ENCODE results near the gene WDPCP.
"Not testable (repeated sequence)": the region's sequence is repeated elsewhere in the genome, so short reads cannot be mapped to it uniquely, and the experiment has no call there.

WDPCP gene

DNA sequence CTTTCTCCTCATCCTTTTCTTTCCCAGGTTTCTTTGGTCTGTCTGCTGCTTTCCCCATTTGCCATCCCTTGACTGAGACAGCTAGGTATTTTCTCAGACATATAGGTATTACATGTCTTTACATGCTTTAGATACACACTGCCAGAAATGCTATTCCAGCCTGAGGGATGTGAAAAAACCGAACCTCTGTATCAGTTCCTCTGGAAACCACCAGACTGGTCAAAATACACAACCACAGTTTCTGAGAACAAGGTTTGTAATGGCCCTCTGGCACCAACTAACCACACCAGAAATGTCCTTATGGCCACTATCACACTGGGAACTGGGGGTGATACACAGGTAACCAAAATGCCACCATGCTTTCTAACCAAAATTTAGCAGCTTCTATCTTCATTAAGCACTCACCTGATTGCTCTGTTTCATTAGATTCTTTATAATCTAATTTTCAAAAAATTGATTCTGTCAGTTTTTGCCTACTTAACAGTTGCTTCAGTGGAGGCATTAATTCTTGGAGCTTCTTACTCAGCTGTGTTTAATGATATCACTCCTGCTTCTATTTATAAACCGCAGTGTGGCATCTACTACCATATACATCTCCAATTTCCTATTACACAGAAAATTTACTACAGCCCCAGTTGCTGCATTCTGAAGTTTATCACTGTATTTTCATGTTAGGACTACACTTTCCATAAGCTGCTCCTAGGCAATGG, 243.5 kb downstream of the WDPCP start:
- no peak for DNase-seq

DNA sequence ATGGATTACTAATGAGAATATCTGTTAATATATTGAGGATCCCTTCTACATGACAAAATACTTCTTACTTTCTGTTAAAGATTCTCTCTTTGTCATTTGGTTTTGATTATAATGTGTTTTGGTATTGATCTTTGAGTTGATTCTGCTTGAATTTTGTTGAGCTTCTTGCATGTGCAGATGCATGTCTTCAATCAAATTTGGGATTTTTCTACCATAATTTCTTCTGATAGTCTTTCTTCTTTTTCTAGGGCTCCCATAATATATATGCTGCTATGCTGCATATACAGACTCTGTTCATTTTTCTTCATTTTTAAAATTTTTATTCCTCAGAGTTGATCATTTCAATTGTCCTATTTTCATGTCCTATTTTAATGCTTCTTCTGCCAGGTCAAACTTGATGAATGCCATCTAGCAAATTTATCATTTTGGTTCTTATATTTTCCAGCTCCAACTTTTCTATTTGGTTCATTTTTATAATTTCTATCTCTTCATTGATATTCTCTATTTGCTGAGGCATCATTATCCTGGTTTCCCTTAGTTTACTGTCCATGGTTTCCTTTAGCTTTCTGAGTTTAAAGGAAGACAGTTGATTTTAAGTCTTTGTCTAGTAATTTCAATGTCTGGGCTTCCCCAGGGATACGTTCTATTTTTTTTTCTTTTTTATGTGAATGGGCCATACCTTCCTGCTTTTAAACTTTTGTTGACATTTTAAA, 244.7 kb downstream of the WDPCP start:
- no peak for DNase-seq

DNA sequence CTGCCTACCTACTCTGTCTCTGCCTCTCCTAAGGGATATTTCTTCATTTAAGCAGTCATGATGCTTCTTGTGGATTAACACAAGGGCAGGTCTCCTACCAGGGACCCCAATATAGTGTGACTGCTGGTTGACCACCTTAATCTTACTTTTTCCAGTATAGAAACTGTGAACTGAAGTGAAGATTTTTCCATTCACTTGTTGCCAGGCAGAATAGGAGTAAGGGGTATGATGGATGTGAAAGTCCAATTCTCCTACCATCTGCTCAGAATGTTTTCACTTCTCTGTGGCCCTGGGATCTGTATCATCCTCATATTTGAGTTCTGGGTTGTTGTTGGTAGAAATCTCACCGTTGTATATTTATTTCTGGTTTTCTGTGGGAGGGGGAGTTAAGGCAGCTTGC, 247.8 kb downstream of the WDPCP start:
- DNase-seq, result no peak

DNA sequence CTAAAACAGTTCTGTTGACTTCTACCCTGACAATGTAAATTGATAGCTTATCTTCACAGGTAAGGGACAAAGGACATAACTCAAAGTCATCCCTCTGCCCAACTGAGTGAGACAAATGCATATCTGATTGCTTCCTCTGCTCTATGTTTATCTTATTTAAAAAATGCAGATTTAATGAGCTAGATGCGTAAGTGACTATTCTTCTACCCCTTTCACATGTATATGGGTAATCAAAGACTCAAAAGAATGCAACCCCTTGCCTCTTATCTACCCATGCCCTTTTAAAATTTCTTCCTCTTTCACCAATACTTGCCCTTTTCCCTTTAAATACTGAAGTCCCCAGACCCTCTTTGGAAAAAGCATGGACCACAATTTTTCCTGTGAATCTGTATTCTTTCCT, 253.4 kb downstream of the WDPCP start:
- DNase-seq, result no peak

DNA sequence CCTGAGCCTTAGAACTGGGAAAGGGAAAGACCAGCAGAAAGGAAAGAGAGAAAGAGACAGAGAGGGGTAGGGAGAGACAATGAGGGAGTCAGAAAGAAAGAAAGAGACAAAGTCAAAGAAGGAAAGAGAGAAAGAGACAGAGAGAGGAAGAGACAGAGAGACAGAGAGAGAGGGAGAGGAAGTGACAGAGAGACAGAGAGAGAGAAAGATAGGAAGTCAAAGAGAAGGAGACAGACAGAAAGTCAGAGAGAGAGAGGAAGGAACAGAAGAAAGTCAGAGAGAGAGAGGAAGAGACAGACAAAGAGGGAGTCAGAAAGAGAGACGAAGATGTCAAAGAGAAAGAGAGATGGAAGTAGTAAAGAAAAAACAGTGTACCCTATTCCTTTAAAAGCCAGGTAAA, 261.8 kb downstream of the WDPCP start:
- DNase-seq, result no peak

DNA sequence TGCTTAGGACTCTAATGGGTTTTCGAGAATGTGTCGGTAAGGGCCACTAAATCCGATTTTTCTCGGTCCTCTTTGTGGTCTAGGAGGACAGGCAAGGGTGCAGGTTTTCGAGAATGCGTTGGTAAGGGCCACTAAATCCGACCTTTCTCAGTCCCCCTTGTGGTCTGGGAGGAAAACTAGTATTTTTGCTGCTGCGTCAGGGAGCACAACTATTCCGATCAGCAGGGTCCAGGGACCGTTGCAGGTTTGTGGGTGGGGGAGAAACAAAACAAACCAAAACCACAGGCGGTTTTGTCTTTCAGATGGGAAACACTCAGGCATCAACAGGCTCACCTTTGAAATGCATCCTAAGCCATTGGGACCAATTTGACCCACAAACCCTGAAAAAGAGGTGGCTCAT, 264.6 kb downstream of the WDPCP start:
- not testable (repeated sequence) for DNase-seq

DNA sequence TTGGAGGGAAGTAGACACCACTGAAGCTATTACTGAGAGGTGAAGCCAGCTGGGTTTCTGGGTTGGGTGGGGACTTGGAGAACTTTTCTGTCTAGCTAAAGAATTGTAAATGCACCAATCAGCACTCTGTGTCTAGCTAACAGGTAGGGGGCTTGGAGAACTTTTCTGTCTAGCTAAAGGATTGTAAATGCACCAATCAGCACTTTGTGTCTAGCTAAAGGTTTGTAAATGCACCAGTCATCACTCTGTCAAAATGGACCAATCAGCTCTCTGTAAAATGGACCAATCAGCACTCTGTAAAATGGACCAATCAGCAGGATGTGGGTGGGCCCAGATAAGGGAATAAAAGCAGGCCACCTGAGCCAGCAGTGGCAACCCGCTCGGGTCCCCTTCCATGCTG, 266.3 kb downstream of the WDPCP start:
- not testable (repeated sequence) for DNase-seq

DNA sequence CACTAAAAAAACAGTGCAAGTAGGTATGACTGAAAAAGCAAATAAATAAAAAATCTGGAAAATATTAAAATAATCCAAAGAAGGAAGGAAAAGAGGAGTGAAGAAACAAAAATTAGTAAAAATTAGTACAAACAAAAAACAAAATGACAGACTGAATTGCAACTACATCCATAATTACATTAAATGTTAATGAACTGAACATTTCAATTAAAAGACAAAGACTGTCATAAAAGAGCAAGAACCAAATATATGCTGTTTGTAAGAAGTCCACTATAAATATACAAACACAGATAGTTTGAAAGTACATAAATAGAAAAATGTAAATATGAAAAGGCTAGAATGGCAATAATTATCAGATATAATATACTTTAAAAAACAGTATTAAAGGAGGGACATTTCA, 267.6 kb downstream of the WDPCP start:
- no peak for DNase-seq

DNA sequence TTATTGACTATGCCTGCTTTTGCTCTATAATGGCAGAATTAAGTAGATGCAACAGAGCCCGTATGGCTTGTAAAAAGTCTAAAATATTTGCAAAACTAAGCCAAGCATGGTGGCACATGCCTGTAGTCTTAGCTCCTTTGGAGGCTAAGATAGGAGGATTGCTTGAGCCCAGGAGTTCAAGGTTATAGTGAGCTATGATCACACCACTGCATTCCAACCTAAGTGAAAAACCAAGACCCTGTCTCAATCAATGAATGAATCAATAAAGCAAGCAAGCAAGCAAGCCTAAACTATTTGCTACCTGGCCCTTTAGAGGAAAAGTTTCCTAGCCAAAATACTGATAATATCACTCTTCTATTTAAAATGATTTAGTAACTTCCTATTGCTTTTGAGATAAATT, 277.7 kb downstream of the WDPCP start:
- no peak for DNase-seq

DNA sequence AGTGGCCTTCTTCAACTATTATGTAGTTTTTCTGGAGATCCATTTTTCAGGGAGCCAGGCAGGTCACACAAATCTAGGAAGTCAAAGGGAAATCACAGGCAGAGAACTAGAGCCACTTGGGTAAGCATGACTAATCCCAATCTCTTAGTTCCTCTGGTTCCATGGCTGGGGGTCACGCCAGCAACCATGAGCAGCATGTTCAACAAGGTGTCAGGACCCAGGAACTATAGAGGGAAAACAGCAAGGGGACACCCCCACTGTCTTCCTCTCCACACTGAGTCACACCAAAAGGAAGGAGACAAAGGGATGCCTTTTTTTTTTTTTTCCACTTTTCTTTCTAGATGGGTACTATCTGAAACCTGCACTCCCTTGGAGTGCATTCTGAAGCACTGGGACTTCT, 286.8 kb downstream of the WDPCP start:
- DNase-seq, result no peak

DNA sequence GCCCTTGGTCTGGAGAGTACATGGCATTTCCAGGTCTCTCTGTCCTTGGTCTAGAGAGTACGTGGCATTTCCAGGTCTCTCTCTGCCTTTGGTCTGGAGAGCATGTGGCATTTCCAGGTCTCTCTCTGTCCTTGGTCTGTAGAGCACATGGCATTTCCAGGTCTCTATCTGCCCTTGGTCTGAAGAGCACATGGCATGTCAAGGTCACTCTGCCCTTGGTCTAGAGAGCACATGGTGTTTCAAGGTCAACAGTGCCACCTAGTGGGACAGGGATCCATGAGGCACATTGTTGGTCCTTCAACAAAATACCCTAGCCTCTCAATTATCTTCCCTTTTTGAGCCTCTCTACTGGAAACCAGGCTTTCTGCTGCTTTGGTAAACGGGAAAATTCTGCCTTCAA, 287.4 kb downstream of the WDPCP start:
- no peak for DNase-seq

DNA sequence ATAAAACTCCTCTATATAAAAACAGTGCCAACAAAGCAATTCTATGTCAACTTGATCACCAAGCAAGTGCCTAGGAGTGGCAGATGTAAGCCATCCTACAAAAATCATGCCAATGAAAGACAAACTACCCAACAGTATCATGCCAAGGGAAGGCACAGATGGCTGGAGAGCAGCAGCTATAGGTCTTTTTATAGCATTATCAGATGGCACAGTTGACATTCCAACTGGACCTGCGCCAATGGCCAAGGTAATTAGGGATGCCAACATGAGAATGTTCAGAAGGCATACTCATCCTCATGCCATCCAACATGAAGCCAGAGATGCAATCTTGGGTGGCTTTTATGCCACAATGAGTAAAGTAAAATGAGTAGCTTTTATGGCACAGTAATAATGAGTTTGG, 300.3 kb downstream of the WDPCP start:
- DNase-seq, result no peak

DNA sequence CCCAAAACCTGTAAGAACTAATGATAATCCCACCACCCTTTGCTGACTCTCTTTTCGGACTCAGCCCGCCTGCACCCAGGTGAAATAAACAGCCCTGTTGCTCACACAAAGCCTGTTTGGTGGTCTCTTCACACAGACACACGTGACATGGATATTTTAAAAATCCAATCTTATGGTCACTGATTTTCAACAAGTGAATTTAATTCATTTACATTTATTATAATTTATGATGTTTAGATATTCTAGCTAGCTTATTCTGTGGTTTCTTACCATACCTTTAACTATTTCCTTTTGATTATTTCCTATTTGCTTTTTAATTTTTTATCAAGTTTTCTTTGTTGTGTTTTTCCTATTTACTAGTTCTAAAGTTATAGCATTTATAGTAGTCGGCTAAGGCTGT, 301.8 kb downstream of the WDPCP start:
- DNase-seq, result not testable (repeated sequence)

DNA sequence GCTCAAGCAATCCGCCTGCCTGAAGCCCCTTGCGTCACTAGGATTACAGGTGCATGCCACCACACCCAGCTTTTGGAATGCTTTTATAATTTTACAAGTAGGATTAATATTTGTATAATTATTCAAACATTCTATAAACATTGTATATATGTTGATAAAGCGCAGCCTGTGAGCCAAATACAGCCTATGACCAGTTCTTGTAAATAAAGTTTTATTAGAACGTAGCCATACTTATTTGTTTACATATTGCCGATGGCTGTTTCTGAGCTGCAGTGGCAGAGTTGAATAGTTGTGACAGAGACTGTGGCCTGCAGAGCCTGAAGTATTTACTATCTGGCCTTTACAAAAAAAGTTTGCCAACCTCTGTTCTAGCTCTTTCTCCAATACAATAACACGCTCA, 305.0 kb downstream of the WDPCP start:
- no peak for DNase-seq

DNA sequence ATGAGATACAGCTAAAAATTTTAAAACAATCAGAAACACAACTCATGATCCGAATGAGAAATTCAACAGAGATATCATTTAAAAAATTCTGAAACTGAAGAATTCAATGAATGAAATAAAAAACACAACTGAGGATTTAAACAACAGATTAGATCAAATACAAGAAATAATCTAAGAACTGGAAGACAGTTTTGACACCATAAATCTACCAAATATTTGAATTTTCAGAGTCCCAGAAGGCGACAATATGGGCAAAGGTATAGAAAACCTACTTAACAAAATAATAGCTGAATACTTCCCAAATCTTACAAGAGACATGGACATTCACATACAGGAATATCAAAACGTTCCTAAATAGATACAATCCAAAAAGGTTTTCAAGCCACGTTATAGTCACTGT, 315.7 kb downstream of the WDPCP start:
- DNase-seq, result no peak

DNA sequence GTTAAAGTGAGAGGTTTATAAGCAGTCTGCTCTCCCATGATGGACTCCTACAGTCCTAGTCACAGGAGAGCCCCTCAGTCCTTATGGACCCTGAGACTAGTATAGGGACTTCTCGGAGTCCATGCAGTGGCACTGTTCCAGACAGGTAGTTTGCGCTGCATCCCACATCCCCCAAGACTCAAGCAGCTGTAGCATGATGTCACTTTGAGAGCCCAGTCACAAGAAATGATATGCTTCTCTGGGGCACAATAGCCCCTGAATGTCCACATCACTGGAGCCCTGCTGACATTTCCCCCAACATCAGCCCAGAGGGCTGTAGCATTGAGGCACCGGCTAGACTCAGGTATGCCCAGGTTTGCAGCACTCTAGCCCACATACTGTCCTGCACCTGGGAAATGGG, 317.6 kb downstream of the WDPCP start:
- no peak for DNase-seq

DNA sequence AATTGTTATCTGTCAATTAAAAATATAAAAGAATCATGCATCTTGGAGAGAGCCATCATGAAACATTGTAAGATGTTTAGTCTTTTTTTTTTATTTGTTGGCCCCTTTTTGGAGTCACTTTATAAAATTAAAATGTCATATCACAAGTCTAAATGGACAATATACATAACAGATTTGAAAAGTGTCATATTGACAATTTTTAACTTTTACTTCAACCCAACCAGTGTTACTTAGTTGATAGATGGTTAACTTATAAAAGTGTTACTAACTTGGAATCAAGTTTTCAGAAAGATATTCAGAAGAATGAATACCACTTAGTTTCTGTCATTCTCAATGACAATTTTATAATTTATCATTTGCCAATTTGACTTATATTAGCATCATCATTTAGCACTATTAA, 319.3 kb downstream of the WDPCP start:
- no peak for DNase-seq

DNA sequence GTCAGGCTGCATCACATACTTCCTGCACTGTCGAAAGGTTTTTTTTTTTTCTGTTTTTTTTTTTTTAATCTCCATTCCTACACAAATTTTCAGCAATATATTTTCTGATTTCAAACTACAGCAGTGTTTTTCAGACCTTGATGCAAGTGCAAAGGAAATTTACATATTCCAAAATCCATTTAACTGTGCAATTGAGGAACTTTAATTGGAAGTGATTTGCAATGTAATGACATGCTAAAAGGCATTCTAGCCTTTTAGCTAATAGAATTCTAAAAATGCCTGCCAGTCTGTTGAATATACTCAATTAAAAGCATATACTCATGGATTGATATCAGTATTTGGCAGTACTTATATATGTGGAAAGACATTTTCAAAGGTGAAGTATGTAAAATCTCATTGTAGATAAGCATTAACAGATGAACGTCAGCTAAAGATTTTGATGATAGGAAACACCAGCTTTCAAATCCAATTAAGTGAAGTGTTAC, 327.1 kb downstream of the WDPCP start:
- DNase-seq, result no peak

DNA sequence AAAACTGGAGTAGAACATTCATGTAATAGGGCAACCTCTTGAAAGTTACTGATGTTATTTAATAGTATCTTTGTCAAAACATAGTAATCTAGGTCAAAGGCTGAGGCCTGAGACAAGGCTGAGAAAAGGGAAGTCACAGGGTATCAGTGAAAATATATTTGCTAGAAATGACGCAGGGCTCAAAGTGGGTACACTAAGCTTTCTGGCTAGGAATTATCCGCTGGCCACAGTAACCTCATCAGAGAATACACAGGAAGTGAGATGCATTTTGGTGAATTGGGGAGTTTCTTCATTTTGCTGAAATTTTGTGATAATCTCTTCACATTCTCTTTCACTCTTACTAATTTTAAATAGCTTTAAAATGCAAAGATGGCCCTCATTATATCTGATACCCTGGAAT, 330.8 kb downstream of the WDPCP start:
- no peak for DNase-seq

DNA sequence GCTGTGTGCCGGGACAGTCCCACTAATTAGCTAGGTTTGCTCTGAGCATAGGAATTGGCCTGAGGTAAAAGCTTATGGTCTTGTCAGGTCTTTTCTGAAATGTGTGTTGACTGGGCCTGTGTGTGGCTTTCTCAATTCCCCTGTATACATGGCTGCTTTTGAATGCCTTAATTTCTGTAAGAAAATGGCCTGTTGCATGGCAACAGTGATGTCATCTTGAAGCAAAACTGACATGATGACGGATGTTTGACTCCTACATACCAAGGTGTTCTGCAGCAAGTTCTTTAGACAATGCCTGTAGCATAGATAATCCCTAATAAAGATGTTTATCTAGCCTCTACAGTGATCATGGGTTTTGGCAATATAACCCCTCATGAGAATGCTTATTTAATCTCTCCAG, 339.1 kb downstream of the WDPCP start:
- DNase-seq, result no peak

DNA sequence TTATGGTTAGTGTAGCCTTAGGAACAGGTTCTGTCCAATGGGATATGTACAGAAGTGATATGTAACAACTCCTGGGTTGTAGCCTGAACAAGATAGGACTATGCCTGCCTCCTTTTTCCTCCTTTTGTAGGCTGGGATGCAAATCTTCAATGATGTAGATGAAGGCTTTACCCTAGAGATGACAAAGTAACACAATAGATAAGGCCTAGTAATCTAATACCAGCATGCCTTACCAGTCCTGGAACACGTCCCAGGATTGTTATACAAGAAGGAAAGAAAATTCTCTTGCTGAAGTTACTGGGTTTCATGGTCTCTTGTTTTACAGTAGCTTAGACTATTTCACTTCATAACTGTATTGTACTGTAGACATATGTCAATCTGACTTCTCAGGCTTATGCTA, 345.5 kb downstream of the WDPCP start:
- DNase-seq, result no peak

DNA sequence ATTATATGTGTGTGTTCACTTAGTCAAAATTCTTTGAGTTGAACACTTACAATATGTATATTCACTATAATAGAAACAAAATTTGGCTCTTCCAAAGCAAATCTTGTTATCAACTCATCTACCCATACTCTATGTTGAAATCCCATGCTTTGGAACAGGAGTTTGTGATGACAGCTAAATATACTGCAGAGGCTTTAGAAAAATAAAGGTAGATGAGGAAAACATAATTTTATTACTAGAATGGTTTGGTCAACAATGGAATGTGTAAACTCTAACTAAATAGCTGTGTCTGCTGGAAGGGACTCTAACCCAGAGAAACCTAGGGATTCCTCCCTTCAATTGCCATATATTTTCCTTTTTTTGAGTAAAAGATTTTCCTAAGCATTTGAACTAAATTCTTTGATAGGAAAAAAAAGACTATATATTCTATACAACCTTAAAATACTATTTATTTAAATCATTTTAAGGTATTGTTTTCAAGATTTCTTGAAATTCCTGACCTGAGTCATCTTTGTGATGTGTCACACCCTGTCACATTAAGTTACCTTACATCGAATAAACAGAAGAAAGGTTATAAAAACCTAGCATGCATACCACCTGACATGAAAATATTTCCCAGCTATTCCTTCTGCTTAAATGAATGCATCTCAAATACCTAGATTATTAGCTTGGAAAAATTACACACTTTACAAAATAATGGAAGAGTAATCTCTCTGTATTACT, 362.2 kb downstream of the WDPCP start:
- no peak for DNase-seq

DNA sequence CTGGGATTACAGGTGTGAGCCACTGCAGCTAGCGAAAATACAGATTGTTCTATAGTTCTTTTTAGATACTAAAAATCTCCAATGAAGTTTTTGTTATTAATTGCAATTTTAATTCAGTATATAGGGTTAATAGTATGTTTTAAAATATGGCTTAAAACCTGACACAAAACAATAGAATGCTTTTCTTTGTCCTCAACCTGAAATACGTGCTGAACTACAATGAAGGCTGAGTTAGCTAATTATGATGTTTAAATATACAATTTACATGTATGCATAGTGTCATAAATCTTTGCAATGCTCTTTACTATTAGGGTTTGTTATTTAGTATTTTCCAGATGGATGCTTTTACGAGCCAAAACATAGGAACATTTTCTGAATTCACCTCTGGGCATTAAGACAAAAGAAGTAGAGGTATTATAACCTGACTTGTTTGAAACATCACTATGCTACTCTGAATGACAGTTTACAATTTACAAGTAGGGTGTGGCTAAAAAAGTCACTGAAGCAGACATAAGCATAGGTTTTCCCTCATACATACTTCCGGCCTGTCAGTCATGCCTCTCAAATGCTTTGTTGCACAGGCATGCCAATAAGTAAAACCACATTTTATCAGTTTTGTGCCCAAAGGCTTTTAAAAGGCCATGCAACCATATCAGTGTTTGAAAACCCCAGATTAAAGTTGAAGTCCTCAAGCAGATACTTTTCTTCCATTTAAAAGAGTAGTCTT, 369.3 kb downstream of the WDPCP start:
- DNase-seq, result no peak

Measured in activated T-cell treated with anti-CD3 and anti-CD28 coated beads, Interleukin-2, amount 50 U/mL, for 48 hours (primary cell).